GM19193 (cell line): ENCODE data around the gene RDH14.

Source experiments
- POLR2A ChIP-seq: IDR thresholded peaks from 4 replicates; pipeline ENCODE4 v1.6.1; 2011; ENCODE audit not compliant: insufficient read depth, insufficient read length; ENCODE audit errors: extremely low read depth

RDH14 gene

DNA sequence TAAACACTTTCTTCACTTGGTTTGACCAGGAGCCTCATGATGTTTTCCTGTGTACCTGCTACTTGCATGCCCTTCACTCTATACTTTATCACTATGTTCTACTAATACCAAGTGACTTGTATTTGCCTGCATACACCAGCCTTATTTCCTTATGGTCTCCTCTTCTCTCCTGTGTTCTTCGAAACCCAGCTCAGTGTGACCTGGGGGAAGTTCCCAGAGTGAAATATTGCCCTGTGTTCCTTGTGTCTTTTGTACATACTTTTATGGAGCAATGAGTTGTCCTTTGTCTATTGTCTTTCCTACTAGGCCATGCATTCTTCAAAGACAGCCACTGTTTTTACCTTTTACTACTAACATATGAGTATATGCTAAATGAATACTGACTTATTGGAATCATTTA, 28.3 kb upstream of the RDH14 start:
- no peak for TF ChIP-seq POLR2A

DNA sequence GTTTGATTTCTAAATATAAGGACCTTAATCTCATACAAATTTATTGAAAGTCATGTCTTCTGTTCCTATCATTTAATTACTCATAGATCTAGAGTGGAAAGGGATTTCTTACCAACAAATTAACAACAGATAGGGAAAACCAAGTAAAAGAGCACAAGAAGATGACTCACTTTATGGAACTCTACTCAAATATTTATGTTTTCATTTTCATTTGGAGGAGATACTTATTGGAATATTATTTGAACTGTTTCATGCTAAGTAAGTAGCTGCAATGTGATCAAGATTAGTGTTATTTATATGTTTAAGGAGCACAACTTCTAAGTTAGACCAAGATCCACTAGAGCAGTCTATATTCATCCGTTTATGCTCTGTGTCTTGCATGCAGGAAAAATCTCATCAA, 27.6 kb upstream of the RDH14 start:
- TF ChIP-seq POLR2A: no peak

DNA sequence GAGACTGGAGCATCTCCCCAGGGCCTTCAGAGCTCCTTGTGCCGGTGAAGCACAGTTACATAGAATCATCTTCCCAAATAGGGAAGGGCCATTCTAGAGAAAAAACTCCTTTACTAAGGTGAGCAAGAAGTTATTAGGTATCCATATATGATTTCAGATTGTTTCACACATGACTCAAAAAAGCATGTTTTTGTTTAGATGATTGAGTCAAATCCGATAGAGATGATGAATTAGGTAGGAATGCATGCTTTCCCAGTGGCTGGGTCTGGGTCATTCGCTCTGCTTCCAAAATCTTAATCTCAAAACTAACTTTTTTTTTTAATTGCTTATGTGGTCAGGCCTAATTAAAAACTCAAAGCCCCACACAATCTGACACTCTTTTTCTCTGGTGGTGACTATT, 25.1 kb upstream of the RDH14 start:
- TF ChIP-seq POLR2A: no peak

GRCh38 chr2:18584608-18584954, 24.1 kb upstream of the RDH14 start:
- no peak for TF ChIP-seq POLR2A

- TF ChIP-seq POLR2A: no peak
Measured at GRCh38 chr2:18583905-18584607, 23.6 kb upstream of the RDH14 start.

GRCh38 chr2:18580606-18581005, 20.2 kb upstream of the RDH14 start:
- TF ChIP-seq POLR2A: no peak

DNA sequence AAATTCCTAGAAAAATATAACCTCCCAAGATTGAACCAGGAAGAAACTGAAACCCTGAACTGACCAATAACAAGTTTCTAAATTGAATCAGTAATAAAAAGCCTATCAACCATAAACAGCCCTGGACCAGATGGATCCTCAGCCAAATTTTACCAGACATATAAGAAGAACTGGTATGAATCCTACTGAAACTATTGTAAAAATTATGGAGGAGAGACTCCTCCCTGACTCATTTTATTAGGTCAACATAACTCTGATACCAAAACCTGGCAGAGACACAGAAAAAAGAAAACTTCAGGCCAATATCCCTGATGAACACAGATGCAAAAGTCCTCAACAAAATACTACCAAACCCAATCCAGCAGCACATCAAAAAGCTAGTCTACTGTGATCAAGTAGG, 17.6 kb upstream of the RDH14 start:
- no peak for TF ChIP-seq POLR2A

DNA sequence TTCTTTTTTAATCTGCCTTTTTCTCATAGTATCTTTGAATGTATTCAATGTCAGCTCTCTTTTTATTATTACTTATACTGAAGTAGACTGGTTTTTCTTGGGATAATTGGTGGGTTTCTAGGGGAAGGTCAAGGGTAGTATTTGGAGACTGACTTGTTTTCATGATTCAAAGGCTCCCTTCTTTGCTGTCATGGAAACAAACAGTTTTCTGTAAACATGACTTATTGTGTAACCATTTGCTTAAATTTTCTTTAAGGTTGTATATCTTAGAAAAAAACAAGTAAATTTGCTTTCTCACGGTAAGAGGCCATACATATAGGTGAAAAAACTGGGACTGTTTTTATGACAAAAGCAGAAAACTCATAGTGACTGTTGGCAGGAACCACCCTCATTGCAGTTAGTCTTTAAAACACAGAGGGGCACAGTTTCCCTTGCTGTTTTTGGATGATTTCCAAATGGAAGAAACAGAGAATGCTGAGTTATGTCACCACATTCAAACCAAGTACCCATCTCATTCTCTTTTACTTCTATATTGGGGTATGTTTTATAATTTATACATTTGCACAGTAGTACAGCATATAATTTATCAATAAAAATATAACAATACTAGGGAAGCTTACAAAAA, 5.8 kb upstream of the RDH14 start:
- TF ChIP-seq POLR2A: no peak

DNA sequence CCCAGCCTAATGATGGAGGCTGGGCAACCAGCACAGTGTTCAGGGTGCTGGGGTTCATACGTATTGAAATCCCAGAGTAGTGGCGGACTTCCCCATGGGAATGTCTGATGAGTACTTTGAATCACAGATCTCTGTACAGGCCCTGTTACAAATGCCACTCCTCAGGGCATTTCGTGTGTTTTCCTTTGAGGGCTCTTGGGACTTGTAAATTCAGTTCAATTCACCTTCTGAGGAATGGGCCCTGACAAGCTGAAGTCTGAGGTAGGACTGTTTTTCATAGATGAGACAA, 288 bp upstream of the RDH14 start:
- peak; percentile 69 for TF ChIP-seq POLR2A

DNA sequence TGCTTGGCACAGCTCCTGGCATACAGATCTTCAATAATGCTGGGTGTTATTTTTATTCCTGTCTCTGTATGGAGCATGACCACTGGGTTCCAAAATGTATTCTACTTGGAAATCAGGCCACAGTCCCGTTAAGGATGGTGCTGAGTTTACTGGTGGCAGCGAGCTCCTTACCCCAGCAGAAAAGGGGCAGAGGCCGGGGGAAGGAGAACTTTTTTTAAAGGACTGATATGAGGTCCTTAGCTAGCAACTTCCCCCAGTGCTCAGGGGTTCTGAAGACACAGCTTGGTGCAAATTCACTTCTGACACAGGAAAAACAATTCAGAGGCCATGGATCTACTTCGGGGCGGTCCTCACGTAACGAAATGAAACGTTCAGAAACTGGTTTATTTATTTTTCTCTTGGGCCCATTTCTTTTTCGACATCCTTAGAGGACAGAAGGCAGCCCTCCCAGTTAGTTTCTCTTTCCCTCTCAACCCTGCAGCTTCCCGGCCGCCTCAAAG, 872 bp downstream of the RDH14 start:
- TF ChIP-seq POLR2A: no peak

- TF ChIP-seq POLR2A: no peak
Measured at GRCh38 chr2:18558458-18558857, 2.0 kb downstream of the RDH14 start.

- TF ChIP-seq POLR2A: no peak
Measured at GRCh38 chr2:18557121-18557520, 3.3 kb downstream of the RDH14 start.

DNA sequence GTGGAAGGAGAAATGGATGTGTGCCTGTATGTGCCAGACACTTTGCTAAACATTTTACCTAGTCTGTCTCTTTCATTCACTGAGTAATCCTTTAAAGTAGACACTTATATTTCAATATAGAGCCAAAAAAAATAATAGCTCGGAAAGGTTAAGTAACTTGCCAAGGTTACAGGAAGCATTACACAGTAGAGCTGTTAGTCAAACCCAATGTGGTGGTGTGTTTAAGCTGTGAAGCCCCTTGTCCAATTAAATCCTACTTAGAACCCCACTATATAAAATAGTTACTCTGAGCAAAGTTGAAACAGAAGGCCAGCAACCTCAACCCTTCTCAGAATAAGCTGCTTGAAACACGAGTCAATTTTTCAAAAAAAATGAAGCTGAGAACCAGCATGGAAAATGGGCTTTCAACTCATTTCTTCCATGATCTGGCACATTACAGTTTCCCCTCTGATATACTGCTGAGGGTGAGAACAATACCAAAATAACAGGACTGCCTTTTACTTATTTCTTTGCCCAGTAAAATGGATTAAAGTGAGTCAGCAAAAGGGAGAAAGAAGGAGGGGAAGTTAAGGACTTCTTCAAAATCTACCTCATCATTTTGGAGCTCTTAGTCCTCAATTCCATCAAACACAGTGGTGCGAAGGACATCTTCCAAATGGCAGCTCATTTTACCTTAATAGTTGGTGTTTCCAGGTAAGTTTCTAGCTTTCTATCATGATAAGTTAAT, 7.9 kb downstream of the RDH14 start:
- no peak for TF ChIP-seq POLR2A

- no peak for TF ChIP-seq POLR2A
Measured at GRCh38 chr2:18551623-18552022, 8.8 kb downstream of the RDH14 start.

- no peak for TF ChIP-seq POLR2A
Measured at GRCh38 chr2:18551169-18551568, 9.3 kb downstream of the RDH14 start.

- no peak for TF ChIP-seq POLR2A
Measured at GRCh38 chr2:18550433-18550832, 10.0 kb downstream of the RDH14 start.

DNA sequence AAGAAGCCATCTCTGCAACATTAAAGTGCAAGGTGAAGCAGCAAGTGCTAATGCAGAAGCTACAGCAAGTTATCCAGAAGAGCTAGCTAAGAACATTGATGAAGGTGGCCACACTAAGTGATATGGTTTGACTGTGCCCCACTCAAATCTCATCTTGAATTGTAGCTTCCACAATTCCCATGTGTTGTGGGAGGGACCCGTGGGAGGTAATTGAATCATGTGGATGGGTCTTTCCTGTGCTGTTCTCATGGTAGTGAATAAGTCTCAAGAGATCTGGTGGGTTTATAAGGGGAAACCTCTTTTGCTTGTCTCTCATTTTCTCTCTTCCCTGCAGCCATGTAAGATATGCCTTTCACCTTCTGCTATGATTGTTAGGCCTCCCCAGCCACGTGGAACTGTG, 11.4 kb downstream of the RDH14 start:
- TF ChIP-seq POLR2A: no peak

DNA sequence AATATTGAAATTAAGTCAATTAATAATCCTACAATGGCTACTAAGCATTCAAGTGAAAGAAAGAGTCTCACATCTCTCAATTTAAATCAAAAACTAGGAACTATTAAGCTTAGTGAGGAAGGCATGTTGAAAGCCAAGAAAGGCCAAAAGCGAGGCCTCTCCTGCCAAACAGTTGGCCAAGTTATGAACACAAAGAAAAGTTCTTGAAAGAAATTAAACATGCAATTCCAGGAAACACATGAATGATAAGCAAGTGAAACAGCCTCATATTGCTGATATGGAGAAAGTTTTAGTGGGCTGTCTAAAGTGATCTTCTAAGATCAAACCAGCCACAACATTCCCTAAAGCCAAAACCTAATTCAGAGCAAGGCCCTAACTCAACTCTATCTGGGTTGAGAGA, 11.8 kb downstream of the RDH14 start:
- TF ChIP-seq POLR2A: no peak
